IMR-90 (cell line): ENCODE measurements around the gene ZRANB3.

Experiments
- BHLHE40 ChIP-seq: fragments of 150-350 bp; IDR thresholded peaks from 2 replicates; pipeline ENCODE4 v1.6.1; 2016; ENCODE audit warnings: mild to moderate bottlenecking, low read depth, low read length
- CTCF ChIP-seq: conservative IDR thresholded peaks from 2 replicates; pipeline ENCODE4 v1.5.1; 2012; ENCODE audit warnings: mild to moderate bottlenecking, low read depth, low read length, improper control_type of control experiment

- TF ChIP-seq CTCF = no peak
- no peak for TF ChIP-seq BHLHE40
Observed at GRCh38 chr2:135182190-135182589, 348.8 kb downstream of the ZRANB3 start.
